ENCODE measurements around the gene KIF13A. TPM values are rescaled to one million over a fixed set of nuclear protein-coding genes. Genes with fewer than 3 reads are reported as not detected.
"Not testable (repeated sequence)": the region's sequence is repeated elsewhere in the genome, so short reads cannot be mapped to it uniquely, and the experiment has no call there.

The KIF13A gene
- total RNA-seq, 1 experiment from 2014 or later = 52.2 TPM

- ChIA-PET POLR2A (ENCODE audit: unreplicated experiment) (no interaction called here), CTCF (no interaction called here)
- Histone ChIP-seq H3K9me2 (ENCODE audit: insufficient read depth) (no peaks in the 10 kb centered on the region), H2AFZ (no peak overlapping the region), H3K36me3 (ENCODE audit: low read depth) (no peaks in the 10 kb centered on the region), H3K4me3 (no peak overlapping the region), H3K9me3 (ENCODE audit: insufficient read depth, low read depth) (peaks cover 5% of the 10 kb centered on the region), H4K20me1 (ENCODE audit: insufficient read depth) (no peaks in the 10 kb centered on the region), H3F3A (ENCODE audit: insufficient read depth, low read depth) (no peaks in the 10 kb centered on the region), H3K4me2 (no peak overlapping the region), H3K27ac (no peak overlapping the region), H3K4me1 (replicated peaks; ENCODE audit: insufficient read depth) (no peaks in the 10 kb centered on the region), H3K79me2 (ENCODE audit: low read depth) (no peaks in the 10 kb centered on the region), H3K27me3 (ENCODE audit: insufficient read depth, low read depth) (no peaks in the 10 kb centered on the region)
- TF ChIP-seq EZH2 (IDR thresholded peaks at IDR 0.05; ENCODE audit: low read depth) = no peak
- no peak for TF ChIP-seq CTCF (conservative IDR thresholded peaks at IDR 0.05)
- no peak for DNase-seq
- no TSS peak for BruUV-seq (replicated peaks)
- intact Hi-C loops (cut with micrococcal nuclease; ENCODE audit: unreplicated experiment) = no loop called here
These were observed 249.7 kb downstream of the KIF13A start for GRCh38 chr6:17737704-17738252.

GRCh38 chr6:17735311-17735710 lies 252.1 kb downstream of the KIF13A start:
- H3K27me3 ChIP-seq (ENCODE audit: insufficient read depth, low read depth); H3K27ac ChIP-seq; CTCF ChIA-PET; BruUV-seq (replicated peaks); H3K36me3 ChIP-seq (ENCODE audit: low read depth); H3K4me3 ChIP-seq; DNase-seq; H2AFZ ChIP-seq; H3F3A ChIP-seq (ENCODE audit: insufficient read depth, low read depth); H3K4me1 ChIP-seq (replicated peaks; ENCODE audit: insufficient read depth); H3K9me2 ChIP-seq (ENCODE audit: insufficient read depth); POLR2A ChIA-PET (ENCODE audit: unreplicated experiment); H3K79me2 ChIP-seq (ENCODE audit: low read depth); H4K20me1 ChIP-seq (ENCODE audit: insufficient read depth); H3K9me3 ChIP-seq (ENCODE audit: insufficient read depth, low read depth); H3K4me2 ChIP-seq; intact Hi-C loops (cut with micrococcal nuclease; ENCODE audit: unreplicated experiment): not testable (repeated sequence)

- no peaks in the 10 kb centered on the region for H3F3A ChIP-seq (ENCODE audit: insufficient read depth, low read depth)
- BruUV-seq (replicated peaks) = no TSS peak
- no peak overlapping the region for H3K4me3 ChIP-seq
- H3K4me1 ChIP-seq (replicated peaks; ENCODE audit: insufficient read depth) = no peaks in the 10 kb centered on the region; the same call in 1 of the 2 replicates
- intact Hi-C loops (cut with micrococcal nuclease; ENCODE audit: unreplicated experiment) = no loop called here
- no peaks in the 10 kb centered on the region for H3K9me3 ChIP-seq (ENCODE audit: insufficient read depth, low read depth)
- ChIA-PET POLR2A (ENCODE audit: unreplicated experiment) (no interaction called here), CTCF (no interaction called here)
- H4K20me1 ChIP-seq (ENCODE audit: insufficient read depth) = no peaks in the 10 kb centered on the region
- no peak overlapping the region for H3K4me2 ChIP-seq
- H3K36me3 ChIP-seq (ENCODE audit: low read depth) = no peaks in the 10 kb centered on the region
- H3K79me2 ChIP-seq (ENCODE audit: low read depth) = no peaks in the 10 kb centered on the region
- no peak overlapping the region for H2AFZ ChIP-seq
- H3K27me3 ChIP-seq (ENCODE audit: insufficient read depth, low read depth) = no peaks in the 10 kb centered on the region
- no peaks in the 10 kb centered on the region for H3K9me2 ChIP-seq (ENCODE audit: insufficient read depth)
- DNase-seq = no peak
- no peak for TF ChIP-seq EZH2 (IDR thresholded peaks at IDR 0.05; ENCODE audit: low read depth)
- no peak overlapping the region for H3K27ac ChIP-seq
These were observed 257.2 kb downstream of the KIF13A start for GRCh38 chr6:17730078-17730704.

- H3K9me2 ChIP-seq (ENCODE audit: insufficient read depth) = no peaks in the 10 kb centered on the region
- BruUV-seq (replicated peaks) = no TSS peak
- H3K4me1 ChIP-seq (replicated peaks; ENCODE audit: insufficient read depth) = no peaks in the 10 kb centered on the region; the same call in 1 of the 2 replicates
- no peak for DNase-seq
- H3K4me3 ChIP-seq = no peak overlapping the region
- POLR2A ChIA-PET (ENCODE audit: unreplicated experiment) = no interaction called here
- H3K27ac ChIP-seq = no peak overlapping the region
- H3K79me2 ChIP-seq (ENCODE audit: low read depth) = no peaks in the 10 kb centered on the region
- no peak overlapping the region for H3K4me2 ChIP-seq
- intact Hi-C loops (cut with micrococcal nuclease; ENCODE audit: unreplicated experiment) = no loop called here
- H2AFZ ChIP-seq = no peak overlapping the region
- CTCF ChIA-PET = no interaction called here
- H3K9me3 ChIP-seq (ENCODE audit: insufficient read depth, low read depth) = no peaks in the 10 kb centered on the region
- no peaks in the 10 kb centered on the region for H4K20me1 ChIP-seq (ENCODE audit: insufficient read depth)
- no peaks in the 10 kb centered on the region for H3F3A ChIP-seq (ENCODE audit: insufficient read depth, low read depth)
- TF ChIP-seq EZH2 (IDR thresholded peaks at IDR 0.05; ENCODE audit: low read depth) (no peak), CTCF (conservative IDR thresholded peaks at IDR 0.05) (no peak)
- no peaks in the 10 kb centered on the region for H3K36me3 ChIP-seq (ENCODE audit: low read depth)
- no peaks in the 10 kb centered on the region for H3K27me3 ChIP-seq (ENCODE audit: insufficient read depth, low read depth)
These were observed 258.0 kb downstream of the KIF13A start for GRCh38 chr6:17729223-17730077.
